ENCODE results near the gene ELL2. TPM values are rescaled to one million over a fixed set of nuclear protein-coding genes. Genes with fewer than 3 reads are reported as not detected.

Gene ELL2
- total and polyA plus RNA-seq, 11 donors: 6.7 to 74.5 (median 31.1) TPM

DNA sequence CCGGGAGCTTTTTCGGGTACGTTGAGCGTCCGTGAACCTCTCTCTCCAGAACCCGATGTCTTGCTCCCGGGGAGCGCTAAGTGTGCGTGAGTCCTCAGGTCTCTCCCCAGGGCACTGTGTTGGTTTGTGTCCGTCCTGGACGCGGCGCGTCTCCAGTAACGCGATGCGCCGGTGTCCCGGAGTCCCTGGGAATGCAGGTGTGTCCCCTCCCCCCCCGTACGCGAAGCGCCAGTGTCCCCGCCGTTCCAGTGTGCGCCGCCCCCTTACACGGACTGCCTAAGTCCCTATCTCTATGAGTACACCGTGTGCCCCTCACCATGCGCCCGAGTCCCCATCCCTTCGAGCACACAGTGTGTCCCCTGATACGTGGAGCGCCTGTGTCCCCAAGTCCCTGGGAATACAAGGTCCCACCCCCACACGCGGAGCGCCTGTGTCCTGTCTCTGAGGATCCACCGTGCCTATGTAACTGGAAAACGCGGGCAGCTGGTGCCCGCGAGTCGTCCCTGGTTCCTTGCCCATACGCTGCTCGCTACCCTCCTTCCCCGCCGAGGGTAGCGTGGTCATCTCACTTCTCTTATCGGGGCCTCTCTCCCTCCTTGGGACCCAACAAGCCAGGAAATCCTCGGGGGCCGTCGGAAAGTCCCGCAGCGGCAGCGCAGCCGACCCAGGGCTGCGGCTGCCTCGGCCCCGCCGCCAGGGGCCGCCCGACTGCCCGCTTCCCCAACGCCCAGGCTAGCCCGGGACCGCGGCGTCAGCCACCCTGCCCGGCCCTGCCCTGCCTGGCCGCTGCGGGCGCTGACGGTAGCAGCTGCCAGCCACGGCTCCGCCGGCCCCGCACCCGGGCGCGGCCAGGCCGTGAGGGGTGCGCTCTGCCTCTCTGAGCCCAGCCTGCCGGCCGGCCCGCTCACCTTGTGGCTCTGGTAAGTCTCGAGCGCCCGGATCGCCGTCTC is 709 bp downstream of the ELL2 start:
- TF ChIP-seq POLR2A (IDR thresholded peaks at IDR 0.05): no peak
- TF ChIP-seq, protein P1, sequence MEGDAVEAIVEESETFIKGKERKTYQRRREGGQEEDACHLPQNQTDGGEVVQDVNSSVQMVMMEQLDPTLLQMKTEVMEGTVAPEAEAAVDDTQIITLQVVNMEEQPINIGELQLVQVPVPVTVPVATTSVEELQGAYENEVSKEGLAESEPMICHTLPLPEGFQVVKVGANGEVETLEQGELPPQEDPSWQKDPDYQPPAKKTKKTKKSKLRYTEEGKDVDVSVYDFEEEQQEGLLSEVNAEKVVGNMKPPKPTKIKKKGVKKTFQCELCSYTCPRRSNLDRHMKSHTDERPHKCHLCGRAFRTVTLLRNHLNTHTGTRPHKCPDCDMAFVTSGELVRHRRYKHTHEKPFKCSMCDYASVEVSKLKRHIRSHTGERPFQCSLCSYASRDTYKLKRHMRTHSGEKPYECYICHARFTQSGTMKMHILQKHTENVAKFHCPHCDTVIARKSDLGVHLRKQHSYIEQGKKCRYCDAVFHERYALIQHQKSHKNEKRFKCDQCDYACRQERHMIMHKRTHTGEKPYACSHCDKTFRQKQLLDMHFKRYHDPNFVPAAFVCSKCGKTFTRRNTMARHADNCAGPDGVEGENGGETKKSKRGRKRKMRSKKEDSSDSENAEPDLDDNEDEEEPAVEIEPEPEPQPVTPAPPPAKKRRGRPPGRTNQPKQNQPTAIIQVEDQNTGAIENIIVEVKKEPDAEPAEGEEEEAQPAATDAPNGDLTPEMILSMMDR (IDR thresholded peaks at IDR 0.05): peak; percentile 46 to 94 (median 78)
- peak; percentile 24 to 78 (median 60) for ATAC-seq
- no peaks in the 10 kb centered on the region for H3K27me3 ChIP-seq
- H3K4me1 ChIP-seq: peaks cover 1 to 58% (median 32%) of the 10 kb centered on the region in 12 donors
- H3K4me3 ChIP-seq: peak overlapping the region; percentile 70 to 97 (median 90)
- H3K36me3 ChIP-seq: no peaks in the 10 kb centered on the region
- 0 to 1% (median 0%) methylated on average over 48 to 90 of the region's 90 CpGs for WGBS, 4 donors
- H3K27ac ChIP-seq: peak overlapping the region; percentile 94 to 100 (median 98)
- peak; percentile 79 to 93 (median 83) for DNase-seq
- no peaks in the 10 kb centered on the region for H3K9me3 ChIP-seq
- intact Hi-C loops (cut with DNase I): loop anchor here (1.0 to 10.0 kb wide), 13 partner anchors 64 to 376 kb away; no protein-coding TSS in a partner anchor

DNA sequence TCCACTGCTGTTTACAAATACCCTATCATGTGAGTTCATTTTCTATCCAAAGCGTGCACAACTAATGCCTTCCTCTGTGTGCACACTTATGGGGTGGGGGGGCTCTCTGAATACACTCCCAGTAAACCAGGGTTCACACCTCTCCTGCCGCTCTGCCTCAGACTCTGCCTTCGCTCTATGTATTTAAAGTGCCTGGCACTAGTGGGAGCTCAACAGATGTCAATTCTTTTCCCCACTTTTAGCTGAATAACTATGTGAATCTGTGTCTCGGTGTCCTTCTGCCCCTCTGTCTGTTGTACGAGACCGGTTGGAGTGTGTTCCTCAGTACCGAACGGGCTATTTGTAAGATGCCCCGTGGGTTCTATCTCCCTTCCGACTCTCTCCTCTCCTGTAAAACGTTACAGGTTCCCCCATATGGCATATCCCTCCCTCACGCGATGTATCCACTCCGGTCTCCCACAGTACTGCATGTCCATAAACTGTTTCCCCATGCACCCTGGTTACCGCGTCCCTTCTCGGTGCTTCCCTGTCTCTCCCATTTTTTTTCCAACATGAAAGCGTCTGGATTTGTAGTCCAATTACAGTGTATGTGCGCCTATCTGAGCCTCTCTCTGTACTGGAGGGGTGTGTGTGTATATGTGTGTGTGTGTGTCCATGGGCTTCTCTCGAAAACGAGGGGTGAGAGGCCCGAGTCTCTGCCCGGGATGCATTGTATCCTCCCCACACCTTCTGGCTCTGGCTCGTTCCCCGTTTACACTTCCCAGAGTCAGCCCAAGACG is 1.6 kb downstream of the ELL2 start:
- Histone ChIP-seq H3K4me1 (peaks cover 7 to 67% (median 39%) of the 10 kb centered on the region in 12 donors), H3K27ac (peak overlapping the region in 11 of 12 donors; percentile 94 to 100 (median 98)), H3K27me3 (no peaks in the 10 kb centered on the region), H3K36me3 (no peaks in the 10 kb centered on the region), H3K4me3 (peak overlapping the region; percentile 70 to 97 (median 90)), H3K9me3 (no peaks in the 10 kb centered on the region)
- WGBS, 4 donors: 17 to 28% (median 19%) methylated on average over 23 to 26 of the region's 26 CpGs
- intact Hi-C loops (cut with DNase I): loop anchor here (1.0 to 10.0 kb wide), 13 partner anchors 63 to 377 kb away; no protein-coding TSS in a partner anchor
- no peak for TF ChIP-seq POLR2A (IDR thresholded peaks at IDR 0.05)
- TF ChIP-seq, protein P1 (IDR thresholded peaks at IDR 0.05): peak in 1 of 12 donors; percentile 10
- peak in 2 of 5 donors; percentile 28 to 30 for DNase-seq
- ATAC-seq: peak in 2 of 4 donors; percentile 11 to 25

DNA sequence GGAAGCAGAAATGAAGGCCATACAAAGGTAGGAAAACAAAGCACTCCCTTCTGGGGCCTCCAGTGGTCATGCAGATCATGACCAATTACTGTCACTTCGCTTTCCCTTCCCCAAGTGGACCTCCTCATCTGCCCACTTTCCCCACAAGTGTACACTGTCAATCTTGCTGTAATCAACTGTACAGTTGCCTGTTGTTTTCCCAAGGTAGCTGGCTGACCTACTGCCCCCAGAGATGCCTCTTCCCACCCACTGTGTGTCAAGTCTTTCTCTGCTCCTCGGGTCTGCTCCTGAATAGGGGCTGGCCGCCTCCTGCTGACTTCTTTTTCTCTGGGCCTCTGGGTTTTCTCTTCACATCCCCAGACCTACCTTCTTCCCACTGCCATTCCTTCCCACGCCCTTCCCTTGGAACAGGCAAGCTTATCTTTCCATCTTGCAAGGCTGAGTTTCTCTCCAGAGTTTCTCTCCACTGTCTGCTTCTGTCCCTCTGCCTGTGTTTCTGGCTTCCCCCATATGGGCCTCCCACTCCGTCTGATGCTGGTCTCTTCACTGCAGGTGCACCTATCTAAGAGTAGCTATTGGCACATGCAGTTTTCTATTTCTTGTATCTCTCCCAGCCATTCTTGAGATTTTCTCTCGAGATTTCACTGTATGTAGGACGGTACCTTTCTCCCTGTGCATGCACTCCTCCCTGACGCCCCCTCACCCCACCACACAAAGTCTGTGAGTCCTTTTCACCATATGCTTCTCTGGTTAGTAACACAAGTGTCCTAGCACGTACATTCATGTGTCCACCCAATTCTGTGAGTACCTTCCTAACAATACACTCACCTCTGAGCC is 2.4 kb downstream of the ELL2 start:
- Histone ChIP-seq H3K4me1 (peaks cover 7 to 73% (median 42%) of the 10 kb centered on the region in 12 donors), H3K4me3 (peak overlapping the region; percentile 70 to 97 (median 90)), H3K36me3 (no peaks in the 10 kb centered on the region), H3K27me3 (no peaks in the 10 kb centered on the region), H3K9me3 (no peaks in the 10 kb centered on the region), H3K27ac (peak overlapping the region in 8 of 12 donors; percentile 94 to 100 (median 98))
- ATAC-seq: no peak
- no peak for TF ChIP-seq POLR2A (IDR thresholded peaks at IDR 0.05)
- TF ChIP-seq, protein P1 (IDR thresholded peaks at IDR 0.05): no peak
- intact Hi-C loops (cut with DNase I): loop anchor here in 4 of 10 donors (2.0 to 10.0 kb wide), 4 partner anchors 94 to 376 kb away; no protein-coding TSS in a partner anchor
- WGBS, 4 donors: 68 to 76% (median 72%) methylated on average over 9 of the region's 9 CpGs
- DNase-seq: no peak

Measured in heart left ventricle (tissue), 16 donors.